ENCODE results near the gene AQP11. TPM values are rescaled to one million over a fixed set of nuclear protein-coding genes. Genes with fewer than 3 reads are reported as not detected.
A peak's percentile ranks its signal among the peaks of the same experiment; 100 is the strongest.
"Not testable (repeated sequence)": the region's sequence is repeated elsewhere in the genome, so short reads cannot be mapped to it uniquely, and the experiment has no call there.

The AQP11 gene
- total and polyA plus RNA-seq, 10 donors, result 0.11 to 0.74 (median 0.31) TPM

DNA sequence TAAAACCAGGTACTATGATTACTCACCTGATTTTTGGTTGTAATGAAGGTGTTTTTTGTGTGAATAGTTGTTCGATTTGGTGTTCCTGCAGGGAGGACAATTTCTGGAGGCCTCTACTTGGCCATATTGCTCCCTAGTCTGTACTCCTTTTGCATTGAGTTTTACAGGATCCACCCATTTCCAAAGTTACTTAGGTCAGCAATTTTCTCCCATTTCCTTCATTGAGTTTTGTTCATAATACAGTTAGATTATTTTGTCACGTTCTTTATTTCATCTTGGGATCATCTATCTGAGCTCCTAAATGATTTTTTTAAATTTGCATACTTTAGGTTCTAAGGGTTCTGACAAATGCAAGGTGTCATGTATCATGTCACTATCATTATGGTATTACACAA lies 20.1 kb upstream of the AQP11 start:
- H3K27ac ChIP-seq, result no peak overlapping the region
- no peak overlapping the region for H3K4me3 ChIP-seq
- intact Hi-C loops (cut with DNase I; ENCODE audit: low total_unique reads), result no loop called here
- no peaks in the 10 kb centered on the region for H3K27me3 ChIP-seq (replicated peaks in 1 of 7)
- H3K9me3 ChIP-seq, result no peaks in the 10 kb centered on the region
- no peak for TF ChIP-seq POLR2A (IDR thresholded peaks at IDR 0.05)
- no peak for TF ChIP-seq CTCF (IDR thresholded peaks at IDR 0.05 in 8 of 11, conservative IDR thresholded peaks at IDR 0.05 in 3 of 11)
- no peaks in the 10 kb centered on the region for H3K36me3 ChIP-seq
- DNase-seq, result no peak
- no peaks in the 10 kb centered on the region for H3K4me1 ChIP-seq
- 80 to 93% (median 87%) methylated on average over 2 of the region's 2 CpGs for WGBS, 5 donors

- H3K36me3 ChIP-seq; intact Hi-C loops (cut with DNase I; ENCODE audit: low total_unique reads); H3K27me3 ChIP-seq (replicated peaks in 1 of 7); H3K27ac ChIP-seq; H3K4me3 ChIP-seq; H3K4me1 ChIP-seq; DNase-seq; H3K9me3 ChIP-seq: not testable (repeated sequence)
- WGBS, 5 donors, result 32 to 73% (median 49%) methylated on average over 1 of the region's 1 CpG
Measured at GRCh38 chr11:77570896-77571295, 18.9 kb upstream of the AQP11 start.

DNA sequence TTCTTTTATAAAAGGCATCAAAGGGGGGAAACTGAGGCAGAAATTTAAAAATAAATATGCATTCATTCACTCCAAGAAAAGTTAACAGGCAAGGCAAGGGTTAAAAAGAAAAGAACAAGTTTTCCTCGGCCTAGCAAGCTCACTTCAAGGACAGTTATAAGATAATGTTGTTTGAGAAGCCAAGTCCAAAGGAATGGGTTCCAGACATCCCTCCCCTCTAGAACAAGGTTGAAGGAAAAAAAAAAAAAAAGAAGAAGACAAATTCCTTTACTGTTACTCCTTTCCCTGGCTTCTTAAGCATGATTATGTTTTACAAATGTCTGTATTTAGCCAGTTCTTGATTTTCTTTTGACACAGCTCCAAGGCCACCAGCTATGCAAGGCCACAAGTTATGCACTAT lies 14.3 kb upstream of the AQP11 start:
- H3K4me3 ChIP-seq; intact Hi-C loops (cut with DNase I; ENCODE audit: low total_unique reads); H3K4me1 ChIP-seq; H3K27ac ChIP-seq; H3K36me3 ChIP-seq; DNase-seq; H3K27me3 ChIP-seq (replicated peaks in 1 of 7): not testable (repeated sequence)
- WGBS, 5 donors, result 29 to 50% (median 41%) methylated on average over 1 of the region's 1 CpG
- H3K9me3 ChIP-seq, result peaks cover 0 to 11% (median 9%) of the 10 kb centered on the region in 8 donors

GRCh38 chr11:77580712-77581337 lies 8.9 kb upstream of the AQP11 start:
- 81 to 92% (median 85%) methylated on average over 5 of the region's 5 CpGs for WGBS, 5 donors
- intact Hi-C loops (cut with DNase I; ENCODE audit: low total_unique reads), result no loop called here
- H3K4me1 ChIP-seq, result no peaks in the 10 kb centered on the region
- no peak for DNase-seq
- no peak for TF ChIP-seq CTCF (IDR thresholded peaks at IDR 0.05 in 8 of 11, conservative IDR thresholded peaks at IDR 0.05 in 3 of 11)
- TF ChIP-seq POLR2A (IDR thresholded peaks at IDR 0.05), result no peak
- no peak for TF ChIP-seq POLR2AphosphoS5 (IDR thresholded peaks at IDR 0.05)
- no peak overlapping the region for H3K4me3 ChIP-seq
- H3K27me3 ChIP-seq (replicated peaks in 1 of 7), result no peaks in the 10 kb centered on the region
- H3K27ac ChIP-seq, result no peak overlapping the region
- H3K9me3 ChIP-seq, result peaks cover 0 to 43% (median 37%) of the 10 kb centered on the region in 8 donors
- no peaks in the 10 kb centered on the region for H3K36me3 ChIP-seq

- TF ChIP-seq CTCF (IDR thresholded peaks at IDR 0.05 in 8 of 11, conservative IDR thresholded peaks at IDR 0.05 in 3 of 11) (no peak), POLR2A (IDR thresholded peaks at IDR 0.05) (no peak), POLR2AphosphoS5 (IDR thresholded peaks at IDR 0.05) (no peak)
Measured at GRCh38 chr11:77589181-77589520, 602 bp upstream of the AQP11 start.

More at GRCh38 chr11:77589181-77589520, 602 bp upstream of the AQP11 start:
- peak overlapping the region in 6 of 8 donors; percentile 62 to 80 (median 78) for H3K27ac ChIP-seq
- peak overlapping the region; percentile 63 to 91 (median 78) for H3K4me3 ChIP-seq
- H3K4me1 ChIP-seq, result peaks cover 0 to 31% (median 19%) of the 10 kb centered on the region in 6 donors
- intact Hi-C loops (cut with DNase I; ENCODE audit: low total_unique reads), result no loop called here
- no peaks in the 10 kb centered on the region for H3K9me3 ChIP-seq
- peaks cover 0 to 10% (median 0%) of the 10 kb centered on the region in 7 donors for H3K27me3 ChIP-seq (replicated peaks in 1 of 7)
- 3 to 5% (median 4%) methylated on average over 19 of the region's 19 CpGs for WGBS, 5 donors
- no peak for DNase-seq
- no peaks in the 10 kb centered on the region for H3K36me3 ChIP-seq
